ENCODE data around the gene NFXL1. TPM values are rescaled to one million over a fixed set of nuclear protein-coding genes. Genes with fewer than 3 reads are reported as not detected.

The NFXL1 gene
- total and polyA plus RNA-seq, 2 of the 4 experiments (the other 2 are of a cell fraction), result 13.9 to 23.1 TPM

- Histone ChIP-seq H3K4ac (ENCODE audit: low read depth, low read length) (no peak overlapping the region), H3K14ac (replicated peaks; ENCODE audit: low read depth, low read length) (no peak overlapping the region), H3K4me3 (ENCODE audit: insufficient read depth, low read depth, low read length) (no peak overlapping the region), H3K27me3 (ENCODE audit: control insufficient read depth, insufficient read depth, low read length) (peaks cover 20% of the 10 kb centered on the region), H3K9me1 (ENCODE audit: insufficient read depth, low read length) (no peaks in the 10 kb centered on the region), H2BK15ac (ENCODE audit: low read depth, low read length) (no peak overlapping the region), H3K56ac (ENCODE audit: extremely low read depth, insufficient read depth, low read length) (no peak overlapping the region), H2BK120ac (ENCODE audit: low read depth, low read length) (no peak overlapping the region), H4K8ac (ENCODE audit: low read depth in 2 of 2, low read length in 2 of 2) (no peak overlapping the region), H2AFZ (replicated peaks; ENCODE audit: low read length, poor library complexity) (no peak overlapping the region), H3K9ac (ENCODE audit: low read depth, low read length) (no peak overlapping the region), H2BK5ac (ENCODE audit: low read depth, low read length, poor library complexity, severe bottlenecking) (no peak overlapping the region), H3K23ac (ENCODE audit: low read depth, low read length) (no peak overlapping the region), H3K27ac (ENCODE audit: insufficient read depth, low read length) (no peak overlapping the region), H2AK5ac (ENCODE audit: low read depth, low read length) (no peak overlapping the region), H3K18ac (ENCODE audit: low read depth, low read length) (no peak overlapping the region), H2BK20ac (ENCODE audit: low read depth, low read length) (no peak overlapping the region), H4K20me1 (ENCODE audit: insufficient read depth, low read length) (no peaks in the 10 kb centered on the region), H4K91ac (ENCODE audit: insufficient read depth, low read depth, low read length) (no peak overlapping the region), H3K79me1 (ENCODE audit: low read depth in 1 of 2, low read length in 2 of 2) (no peaks in the 10 kb centered on the region), H3K36me3 (ENCODE audit: control insufficient read depth, insufficient read depth, low read length) (no peaks in the 10 kb centered on the region), H3K4me2 (ENCODE audit: low read depth, low read length) (no peak overlapping the region), H2AK9ac (replicated peaks; ENCODE audit: low read depth, low read length, poor library complexity) (no peak overlapping the region), H3K4me1 (ENCODE audit: control insufficient read depth, insufficient read depth, low read length) (no peaks in the 10 kb centered on the region), H4K5ac (ENCODE audit: low read depth, low read length) (no peak overlapping the region), H3K9me3 (ENCODE audit: control insufficient read depth, insufficient read depth, low read length) (no peaks in the 10 kb centered on the region)
- in situ Hi-C loops (cut with MboI; ENCODE audit: low sequenced_read_pairs) (loop anchor here (10.0 kb wide), 1 partner anchor 252 kb away; no protein-coding TSS in a partner anchor), dilution Hi-C loops (cut with HindIII; ENCODE audit: low sequenced_read_pairs, unreplicated experiment) (no loop called here), intact Hi-C loops (cut with micrococcal nuclease) (no loop called here)
- DNase-seq, result no peak
- 78% methylated on average over 6 of the region's 6 CpGs; no CpG with 5 or more reads in 1 of the 2 experiments for WGBS, 2 experiments (ENCODE audit: extremely low coverage in 2 of 2, insufficient read length in 1 of 2)
- ChIA-PET CTCF (no interaction called here), POLR2A (ENCODE audit: unreplicated experiment) (no interaction called here)
- no TSS peak for BruUV-seq (replicated peaks)
- ATAC-seq (ENCODE audit: low read depth), result no peak
- no peak for TF ChIP-seq RFX5 (IDR thresholded peaks at IDR 0.05; ENCODE audit: low read depth, low read length)
- no peak for TF ChIP-seq POLR2A (IDR thresholded peaks at IDR 0.05; ENCODE audit: low read depth, low read length)
- TF ChIP-seq CTCF (conservative IDR thresholded peaks at IDR 0.05; ENCODE audit: low read depth, low read length), result no peak
- no peak for TF ChIP-seq BHLHE40 (IDR thresholded peaks at IDR 0.05; ENCODE audit: low read depth, low read length)
- TF ChIP-seq CHD1 (IDR thresholded peaks at IDR 0.05; ENCODE audit: low read depth, low read length), result no peak
- TF ChIP-seq MAZ (IDR thresholded peaks at IDR 0.05; ENCODE audit: borderline replicate concordance, low read depth, low read length), result no peak
- TF ChIP-seq RCOR1 (IDR thresholded peaks at IDR 0.05; ENCODE audit: insufficient replicate concordance, low read length), result no peak
- TF ChIP-seq, protein P1, sequence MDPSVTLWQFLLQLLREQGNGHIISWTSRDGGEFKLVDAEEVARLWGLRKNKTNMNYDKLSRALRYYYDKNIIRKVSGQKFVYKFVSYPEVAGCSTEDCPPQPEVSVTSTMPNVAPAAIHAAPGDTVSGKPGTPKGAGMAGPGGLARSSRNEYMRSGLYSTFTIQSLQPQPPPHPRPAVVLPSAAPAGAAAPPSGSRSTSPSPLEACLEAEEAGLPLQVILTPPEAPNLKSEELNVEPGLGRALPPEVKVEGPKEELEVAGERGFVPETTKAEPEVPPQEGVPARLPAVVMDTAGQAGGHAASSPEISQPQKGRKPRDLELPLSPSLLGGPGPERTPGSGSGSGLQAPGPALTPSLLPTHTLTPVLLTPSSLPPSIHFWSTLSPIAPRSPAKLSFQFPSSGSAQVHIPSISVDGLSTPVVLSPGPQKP (IDR thresholded peaks at IDR 0.05; ENCODE audit: borderline replicate concordance, low read depth, low read length), result no peak
- TF ChIP-seq MXI1 (IDR thresholded peaks at IDR 0.05; ENCODE audit: borderline replicate concordance, low read depth, low read length), result no peak
- TF ChIP-seq MAFK (IDR thresholded peaks at IDR 0.05; ENCODE audit: low read depth, low read length), result no peak
- TF ChIP-seq FOS (IDR thresholded peaks at IDR 0.05; ENCODE audit: low read depth, low read length), result no peak
- no peak for TF ChIP-seq CEBPB (IDR thresholded peaks at IDR 0.05; ENCODE audit: low read depth, low read length)
- no peak for TF ChIP-seq RAD21 (IDR thresholded peaks at IDR 0.05; ENCODE audit: low read length)
- no peak for TF ChIP-seq SMC3 (IDR thresholded peaks at IDR 0.05; ENCODE audit: low read depth, low read length)
- no peak for TF ChIP-seq NFE2L2 (IDR thresholded peaks at IDR 0.05; ENCODE audit: low read depth, low read length)
- TF ChIP-seq USF2 (IDR thresholded peaks at IDR 0.05; ENCODE audit: low read depth, low read length), result no peak
These were observed 22.0 kb upstream of the NFXL1 start for GRCh38 chr4:47936336-47936735.
